Type B pancreatic cell (in vitro differentiated cells): ENCODE data around the gene ISCA1. TPM values are rescaled to one million over a fixed set of nuclear protein-coding genes. Genes with fewer than 3 reads are reported as not detected.
"Not testable (repeated sequence)": the region's sequence is repeated elsewhere in the genome, so short reads cannot be mapped to it uniquely, and the experiment has no call there.

ENCODE experiments used
- DNase-seq: peaks from one replicate; pipeline ENCODE4 v3.0.0; 2021; ENCODE audit warnings: mixed read lengths; ENCODE audit not compliant: unreplicated experiment; ENCODE audit errors: extremely low spot score
- H3K27ac Mint-ChIP-seq: 2 replicates; pipeline ENCODE4 v1.8.0; 2021; ENCODE audit warnings: mild to moderate bottlenecking, mixed read lengths
- H3K27me3 Mint-ChIP-seq: 2 replicates; pipeline ENCODE4 v1.8.0; 2021; ENCODE audit warnings: mixed read lengths
- H3K36me3 Mint-ChIP-seq: 2 replicates; pipeline ENCODE4 v1.8.0; 2021; ENCODE audit warnings: mixed read lengths
- H3K4me1 Mint-ChIP-seq: one replicate; pipeline ENCODE4 v1.8.0; 2021; ENCODE audit warnings: mixed read lengths; ENCODE audit not compliant: unreplicated experiment
- H3K4me3 Mint-ChIP-seq: 2 replicates; pipeline ENCODE4 v1.8.0; 2021; ENCODE audit warnings: mild to moderate bottlenecking, mixed read lengths
- H3K9me3 Mint-ChIP-seq: 2 replicates; pipeline ENCODE4 v1.8.0; 2021; ENCODE audit warnings: mixed read lengths
- total RNA-seq: library from RNA; stranded (reverse); gene quantifications from 2 replicates; pipeline ENCODE4 v1.2.1, GENCODE V29; 2021; ENCODE audit warnings: low replicate concordance
- TF ChIP-seq, protein P1 (sequence below): fragments of 200-600 bp; sonication (generic); conservative IDR thresholded peaks from 2 replicates; pipeline ENCODE4 v1.5.0; 2021; ENCODE audit warnings: antibody characterized with exemption, mild to moderate bottlenecking

Gene ISCA1
- total RNA-seq, 1 donor from 2014 or later = 36.8 TPM

DNA sequence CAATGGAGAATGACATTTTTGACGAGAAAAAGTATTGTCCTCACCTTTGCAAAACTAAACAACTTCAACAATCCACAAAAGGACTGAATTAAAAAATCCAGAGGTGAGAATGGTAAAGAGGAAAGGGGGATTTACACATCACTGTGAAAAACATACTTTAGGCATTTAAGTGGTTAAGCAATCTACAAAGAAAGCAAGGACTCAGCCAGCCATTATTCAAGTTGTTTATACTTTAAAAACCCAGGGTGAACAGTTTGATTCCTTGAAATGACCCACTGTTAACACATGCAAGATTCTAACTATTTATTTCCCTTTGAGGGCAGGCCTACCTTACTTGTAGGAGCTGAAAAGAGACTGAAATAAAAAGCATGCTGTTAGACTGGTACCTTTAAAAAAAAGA, 42.6 kb upstream of the ISCA1 start:
- H3K27me3 Mint-ChIP-seq = no peaks in the 10 kb centered on the region
- H3K27ac Mint-ChIP-seq = no peak overlapping the region
- H3K4me1 Mint-ChIP-seq = no peaks in the 10 kb centered on the region
- H3K9me3 Mint-ChIP-seq = no peaks in the 10 kb centered on the region
- TF ChIP-seq, protein P1, sequence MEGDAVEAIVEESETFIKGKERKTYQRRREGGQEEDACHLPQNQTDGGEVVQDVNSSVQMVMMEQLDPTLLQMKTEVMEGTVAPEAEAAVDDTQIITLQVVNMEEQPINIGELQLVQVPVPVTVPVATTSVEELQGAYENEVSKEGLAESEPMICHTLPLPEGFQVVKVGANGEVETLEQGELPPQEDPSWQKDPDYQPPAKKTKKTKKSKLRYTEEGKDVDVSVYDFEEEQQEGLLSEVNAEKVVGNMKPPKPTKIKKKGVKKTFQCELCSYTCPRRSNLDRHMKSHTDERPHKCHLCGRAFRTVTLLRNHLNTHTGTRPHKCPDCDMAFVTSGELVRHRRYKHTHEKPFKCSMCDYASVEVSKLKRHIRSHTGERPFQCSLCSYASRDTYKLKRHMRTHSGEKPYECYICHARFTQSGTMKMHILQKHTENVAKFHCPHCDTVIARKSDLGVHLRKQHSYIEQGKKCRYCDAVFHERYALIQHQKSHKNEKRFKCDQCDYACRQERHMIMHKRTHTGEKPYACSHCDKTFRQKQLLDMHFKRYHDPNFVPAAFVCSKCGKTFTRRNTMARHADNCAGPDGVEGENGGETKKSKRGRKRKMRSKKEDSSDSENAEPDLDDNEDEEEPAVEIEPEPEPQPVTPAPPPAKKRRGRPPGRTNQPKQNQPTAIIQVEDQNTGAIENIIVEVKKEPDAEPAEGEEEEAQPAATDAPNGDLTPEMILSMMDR = no peak
- H3K4me3 Mint-ChIP-seq = no peak overlapping the region
- no peak for DNase-seq
- H3K36me3 Mint-ChIP-seq = peaks cover 17% of the 10 kb centered on the region

DNA sequence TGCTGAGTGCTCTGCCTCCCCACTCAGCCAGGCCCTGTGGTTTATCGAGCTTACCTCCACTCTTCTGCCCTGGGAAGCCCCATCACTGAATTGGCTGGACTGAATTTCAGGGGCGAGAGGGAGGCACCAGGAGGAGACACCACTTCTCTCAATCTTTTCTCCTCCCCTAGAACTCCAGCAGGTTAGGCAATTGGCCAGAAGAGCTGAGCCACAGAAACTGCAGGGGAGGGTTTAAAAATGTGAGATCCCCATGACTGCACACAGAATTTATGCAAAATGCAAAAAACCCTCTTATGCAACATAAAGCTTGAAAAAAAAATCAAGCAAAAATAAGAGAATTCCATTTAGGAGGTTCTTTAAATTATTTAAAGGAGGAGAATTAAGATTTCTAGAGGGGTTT, 42.0 kb upstream of the ISCA1 start:
- TF ChIP-seq, protein P1 = no peak
- H3K27ac Mint-ChIP-seq = no peak overlapping the region
- no peaks in the 10 kb centered on the region for H3K4me1 Mint-ChIP-seq
- no peak overlapping the region for H3K4me3 Mint-ChIP-seq
- H3K27me3 Mint-ChIP-seq = no peaks in the 10 kb centered on the region
- peaks cover 17% of the 10 kb centered on the region for H3K36me3 Mint-ChIP-seq
- DNase-seq = no peak
- H3K9me3 Mint-ChIP-seq = no peaks in the 10 kb centered on the region

DNA sequence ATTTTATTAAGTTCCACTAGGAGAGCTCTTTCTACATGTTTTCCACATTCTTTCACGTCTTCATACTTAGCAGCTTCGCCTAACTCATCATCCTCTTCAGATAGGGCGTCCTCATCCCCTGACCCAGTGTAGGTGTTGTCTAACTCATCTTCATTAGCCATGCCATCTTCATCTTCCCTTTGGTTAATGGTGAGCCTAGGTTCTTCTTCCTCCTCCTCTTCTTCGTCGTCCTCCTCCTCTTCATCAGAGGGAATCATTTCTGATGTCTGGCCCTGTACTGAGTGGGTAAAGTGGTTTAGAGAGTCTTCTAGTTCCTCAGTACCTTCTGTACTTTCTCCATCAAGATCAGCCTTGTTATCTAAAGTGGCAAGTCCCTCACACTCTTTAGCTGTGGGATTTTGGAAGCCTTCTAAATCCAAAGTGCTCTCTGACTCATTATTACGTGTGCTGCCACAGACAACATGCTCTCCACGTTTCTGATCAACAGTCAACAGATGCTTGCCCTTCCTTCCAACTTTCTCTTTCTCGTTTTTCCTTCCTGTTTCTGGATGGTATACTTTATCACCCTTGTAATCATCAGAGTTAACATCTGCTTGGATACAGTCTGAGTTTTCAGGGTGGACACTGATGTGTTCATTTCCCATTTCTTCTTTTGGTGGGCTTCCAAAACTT, 40.8 kb upstream of the ISCA1 start:
- no peaks in the 10 kb centered on the region for H3K9me3 Mint-ChIP-seq
- H3K36me3 Mint-ChIP-seq = peaks cover 24% of the 10 kb centered on the region
- no peaks in the 10 kb centered on the region for H3K4me1 Mint-ChIP-seq
- H3K4me3 Mint-ChIP-seq = no peak overlapping the region
- no peaks in the 10 kb centered on the region for H3K27me3 Mint-ChIP-seq
- H3K27ac Mint-ChIP-seq = peak overlapping the region; percentile 32
- TF ChIP-seq, protein P1 = no peak
- no peak for DNase-seq

DNA sequence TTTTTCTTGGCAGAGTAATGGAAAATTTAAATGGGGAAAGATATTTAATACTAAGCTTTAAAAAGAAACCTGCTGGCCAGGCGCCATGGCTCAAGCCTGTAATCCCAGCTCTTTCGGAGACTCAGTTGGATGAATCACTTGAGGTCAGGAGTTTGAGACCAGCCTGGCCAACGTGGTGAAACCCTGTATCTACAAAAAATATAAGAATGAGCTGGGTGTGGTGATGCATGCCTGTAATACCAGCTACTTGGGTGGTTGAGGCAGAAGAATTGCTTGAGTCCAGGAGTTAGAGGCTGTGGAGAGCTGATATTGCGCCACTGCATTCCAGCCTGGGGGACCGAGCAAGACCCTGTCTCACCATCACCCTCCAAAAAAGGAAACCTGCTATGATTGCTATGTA, 39.0 kb upstream of the ISCA1 start:
- H3K27me3 Mint-ChIP-seq = no peaks in the 10 kb centered on the region
- H3K27ac Mint-ChIP-seq = peak overlapping the region; percentile 69
- no peak for DNase-seq
- no peaks in the 10 kb centered on the region for H3K9me3 Mint-ChIP-seq
- no peaks in the 10 kb centered on the region for H3K4me1 Mint-ChIP-seq
- H3K4me3 Mint-ChIP-seq = no peak overlapping the region
- TF ChIP-seq, protein P1 = no peak
- H3K36me3 Mint-ChIP-seq = peaks cover 28% of the 10 kb centered on the region

DNA sequence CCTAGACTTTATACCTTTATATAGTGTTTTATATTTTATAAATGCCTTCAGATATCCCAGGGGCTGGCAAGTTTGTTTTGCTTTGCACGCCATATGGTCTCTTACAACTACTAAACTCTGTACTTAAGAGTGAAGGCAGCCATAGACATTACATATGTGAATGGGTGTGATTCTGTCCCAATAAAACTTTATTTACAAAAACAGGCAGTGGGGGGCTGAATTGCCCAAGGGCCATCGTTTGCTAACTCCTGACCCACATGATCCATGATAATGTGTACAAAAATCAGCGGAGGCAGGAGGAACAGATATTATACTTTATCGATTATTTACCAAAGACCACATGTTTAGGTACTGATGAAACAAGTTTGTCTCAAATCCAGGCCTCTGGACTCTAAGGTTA, 35.8 kb upstream of the ISCA1 start:
- TF ChIP-seq, protein P1 = no peak
- no peaks in the 10 kb centered on the region for H3K4me1 Mint-ChIP-seq
- H3K9me3 Mint-ChIP-seq = no peaks in the 10 kb centered on the region
- no peak for DNase-seq
- no peak overlapping the region for H3K27ac Mint-ChIP-seq
- no peak overlapping the region for H3K4me3 Mint-ChIP-seq
- H3K27me3 Mint-ChIP-seq = no peaks in the 10 kb centered on the region
- H3K36me3 Mint-ChIP-seq = peaks cover 49% of the 10 kb centered on the region

DNA sequence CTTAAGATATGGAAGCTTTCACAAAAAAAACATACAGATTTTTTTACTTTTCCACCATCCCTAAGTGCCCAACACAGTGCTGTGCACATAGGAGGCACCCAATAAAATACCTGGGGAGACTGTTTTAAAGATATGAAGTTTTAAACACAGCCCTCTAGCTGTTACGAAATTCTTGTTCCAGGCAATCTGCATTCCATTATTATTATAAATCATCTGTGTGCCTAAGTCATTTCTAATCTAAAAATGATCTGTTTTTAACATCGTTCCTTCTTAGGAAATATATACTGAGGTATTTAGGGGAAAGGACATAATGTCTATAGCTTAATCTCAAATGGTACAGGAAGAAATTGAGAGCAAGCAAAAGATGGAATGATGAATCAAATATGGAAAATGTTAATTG, 32.7 kb upstream of the ISCA1 start:
- DNase-seq = no peak
- no peaks in the 10 kb centered on the region for H3K27me3 Mint-ChIP-seq
- H3K4me1 Mint-ChIP-seq = no peaks in the 10 kb centered on the region
- H3K27ac Mint-ChIP-seq = no peak overlapping the region
- TF ChIP-seq, protein P1 = no peak
- H3K4me3 Mint-ChIP-seq = no peak overlapping the region
- H3K9me3 Mint-ChIP-seq = no peaks in the 10 kb centered on the region
- H3K36me3 Mint-ChIP-seq = peaks cover 57% of the 10 kb centered on the region

DNA sequence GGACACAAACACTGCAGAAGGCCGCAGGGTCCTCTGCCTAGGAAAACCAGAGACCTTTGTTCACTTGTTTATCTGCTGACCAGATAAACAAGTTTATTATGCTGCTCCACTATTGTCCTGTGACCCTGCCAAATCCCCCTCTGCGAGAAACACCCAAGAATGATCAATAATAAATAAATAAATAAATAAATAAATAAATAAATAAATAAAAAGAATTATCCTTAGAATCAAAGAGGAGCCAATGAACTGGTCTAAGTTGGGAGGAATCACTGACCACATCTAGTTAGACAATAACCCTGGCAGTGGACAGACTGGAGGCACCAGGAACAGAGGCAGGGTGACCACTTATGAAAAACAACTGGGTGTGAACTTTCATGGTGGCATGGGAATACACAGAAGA, 30.6 kb upstream of the ISCA1 start:
- H3K27me3 Mint-ChIP-seq, H3K4me3 Mint-ChIP-seq, DNase-seq, H3K27ac Mint-ChIP-seq, H3K9me3 Mint-ChIP-seq, H3K4me1 Mint-ChIP-seq: not testable (repeated sequence)
- H3K36me3 Mint-ChIP-seq = peaks cover 60% of the 10 kb centered on the region
